ENCODE measurements around the gene CEP70.

DNA sequence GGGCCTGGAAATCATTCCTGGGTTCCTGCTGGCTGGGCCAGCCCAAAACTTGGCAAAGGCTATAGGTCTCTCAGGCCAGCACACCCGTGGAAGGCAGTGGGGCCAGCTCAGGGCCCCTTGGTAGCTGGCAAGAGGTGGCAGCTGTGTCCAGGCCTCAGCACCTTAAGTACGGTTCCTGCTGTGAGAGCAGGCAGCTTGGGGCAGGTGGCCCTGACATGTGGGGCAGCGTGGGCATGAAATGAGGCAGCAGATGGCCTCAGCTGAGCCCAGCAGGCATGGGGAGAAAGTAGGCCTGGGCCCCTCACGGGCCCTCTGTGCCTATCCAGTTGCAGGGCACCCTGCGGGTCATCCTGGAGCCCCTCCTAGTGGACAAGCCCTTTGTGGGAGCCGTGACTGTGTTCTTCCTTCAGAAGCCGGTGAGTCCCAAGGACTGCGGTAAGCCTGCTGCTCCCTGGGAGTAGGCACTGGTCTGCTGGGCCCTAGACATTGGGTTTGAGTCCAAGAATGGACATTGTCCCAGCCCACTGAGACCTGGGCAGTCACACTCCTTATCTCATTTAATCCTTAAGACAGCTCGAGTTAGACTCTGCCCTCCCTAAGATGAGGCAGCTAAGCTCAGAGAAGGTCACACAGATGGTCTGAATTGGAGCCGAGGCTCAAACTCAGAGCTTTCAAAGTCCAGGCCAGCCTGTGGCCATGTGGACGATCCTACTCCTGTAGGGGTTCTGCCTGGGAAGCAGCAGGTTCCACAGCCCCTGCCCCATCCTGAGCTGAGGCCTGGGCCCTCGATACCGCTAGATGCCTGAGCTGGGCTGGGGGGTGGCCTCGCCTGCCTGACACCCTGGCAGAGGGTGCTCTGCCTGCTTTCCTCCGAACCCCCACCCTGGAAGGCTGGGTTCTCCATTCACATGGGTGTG lies 134.2 kb downstream of the CEP70 start:
- no peak for TF ChIP-seq TCF12 (IDR thresholded peaks at IDR 0.05; ENCODE audit: low read depth)
- peak; percentile 20 for TF ChIP-seq RAD21 (IDR thresholded peaks at IDR 0.05; ENCODE audit: low read depth)

Data from Ishikawa (cell line).